HL-60/S4 treated with retinoic acid at 250 ng/mL for 4 days and 3 days (cell line): Measurements from ENCODE around the gene PCSK6.
"Not testable (repeated sequence)": the region's sequence is repeated elsewhere in the genome, so short reads cannot be mapped to it uniquely, and the experiment has no call there.

Experiments
- in situ Hi-C: fragments of 300-500 bp; cut with MboI; formaldehyde crosslinking; loops from 2 replicates; pipeline ENCODE4 v1.7.0; 2022; ENCODE audit warnings: low sequenced_read_pairs

Gene PCSK6

GRCh38 chr15:101434032-101434920 lies 55.2 kb downstream of the PCSK6 start:
- in situ Hi-C loops: no loop called here

- in situ Hi-C loops: no loop called here
These were observed 56.1 kb downstream of the PCSK6 start for GRCh38 chr15:101433396-101433795.

- in situ Hi-C loops: no loop called here
These were observed 56.5 kb downstream of the PCSK6 start for GRCh38 chr15:101432982-101433381.

GRCh38 chr15:101431748-101432147 lies 57.8 kb downstream of the PCSK6 start:
- in situ Hi-C loops: no loop called here

- in situ Hi-C loops: no loop called here
These were observed 58.2 kb downstream of the PCSK6 start for GRCh38 chr15:101431301-101431700.

GRCh38 chr15:101429646-101430045 lies 59.9 kb downstream of the PCSK6 start:
- in situ Hi-C loops: no loop called here

- in situ Hi-C loops: no loop called here
These were observed 60.3 kb downstream of the PCSK6 start for GRCh38 chr15:101429191-101429590.

GRCh38 chr15:101428758-101429157 lies 60.7 kb downstream of the PCSK6 start:
- in situ Hi-C loops: no loop called here

GRCh38 chr15:101427606-101428487 lies 61.7 kb downstream of the PCSK6 start:
- in situ Hi-C loops: no loop called here

- in situ Hi-C loops: no loop called here
These were observed 62.7 kb downstream of the PCSK6 start for GRCh38 chr15:101426761-101427333.

GRCh38 chr15:101425787-101426365 lies 63.6 kb downstream of the PCSK6 start:
- in situ Hi-C loops: no loop called here

- in situ Hi-C loops: no loop called here
These were observed 64.5 kb downstream of the PCSK6 start for GRCh38 chr15:101424984-101425383.

- in situ Hi-C loops: no loop called here
These were observed 69.3 kb downstream of the PCSK6 start for GRCh38 chr15:101420232-101420631.

- in situ Hi-C loops: not testable (repeated sequence)
These were observed 73.0 kb downstream of the PCSK6 start for GRCh38 chr15:101416475-101416874.

- in situ Hi-C loops: no loop called here
These were observed 76.3 kb downstream of the PCSK6 start for GRCh38 chr15:101413239-101413638.

- in situ Hi-C loops: no loop called here
These were observed 77.9 kb downstream of the PCSK6 start for GRCh38 chr15:101411581-101411980.

GRCh38 chr15:101411085-101411484 lies 78.4 kb downstream of the PCSK6 start:
- in situ Hi-C loops: no loop called here

- in situ Hi-C loops: no loop called here
These were observed 78.9 kb downstream of the PCSK6 start for GRCh38 chr15:101410612-101411011.

- in situ Hi-C loops: no loop called here
These were observed 79.9 kb downstream of the PCSK6 start for GRCh38 chr15:101409621-101410020.

GRCh38 chr15:101407966-101408775 lies 81.3 kb downstream of the PCSK6 start:
- in situ Hi-C loops: no loop called here
